Activated gamma-delta T cell (primary cell): ENCODE data around the gene NSF.
"Not testable (repeated sequence)": the region's sequence is repeated elsewhere in the genome, so short reads cannot be mapped to it uniquely, and the experiment has no call there.

Experiments
- DNase-seq: peaks from one replicate; lab custom pipeline; 2025; lab: John Stamatoyannopoulos, UW

The NSF gene

DNA sequence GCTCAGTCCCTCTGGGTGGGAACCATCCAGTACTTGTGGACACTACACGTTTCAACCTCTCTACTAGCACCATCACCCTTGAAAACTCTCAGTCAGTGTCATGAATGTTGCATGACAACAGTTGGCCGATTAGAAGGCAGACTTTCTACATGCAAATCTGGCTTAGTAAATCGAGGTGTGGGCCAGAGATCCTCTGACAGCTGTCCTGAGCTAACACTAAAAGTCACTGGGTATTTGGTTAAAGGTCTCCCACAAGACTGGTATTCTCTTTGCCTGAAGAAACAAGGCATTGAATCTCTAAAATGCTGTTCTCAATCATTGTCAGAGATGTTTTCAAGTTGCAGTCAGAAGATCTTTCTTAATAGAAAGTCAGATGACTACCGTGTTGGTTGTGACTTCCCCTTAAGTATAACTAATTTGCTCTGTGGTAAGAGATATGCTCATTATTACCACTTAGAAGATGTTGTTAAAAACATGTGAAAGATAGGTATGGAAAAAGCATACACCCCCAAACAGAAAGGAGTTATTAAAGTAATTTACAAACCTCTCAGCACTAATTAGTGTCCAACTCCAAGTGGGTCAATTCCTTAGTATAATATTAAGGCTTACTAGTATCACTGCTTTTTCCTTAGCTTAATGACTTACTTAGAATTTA lies 165.7 kb downstream of the NSF start:
- no peak for DNase-seq

GRCh38 chr17:46756861-46757260 lies 166.4 kb downstream of the NSF start:
- DNase-seq, result no peak

DNA sequence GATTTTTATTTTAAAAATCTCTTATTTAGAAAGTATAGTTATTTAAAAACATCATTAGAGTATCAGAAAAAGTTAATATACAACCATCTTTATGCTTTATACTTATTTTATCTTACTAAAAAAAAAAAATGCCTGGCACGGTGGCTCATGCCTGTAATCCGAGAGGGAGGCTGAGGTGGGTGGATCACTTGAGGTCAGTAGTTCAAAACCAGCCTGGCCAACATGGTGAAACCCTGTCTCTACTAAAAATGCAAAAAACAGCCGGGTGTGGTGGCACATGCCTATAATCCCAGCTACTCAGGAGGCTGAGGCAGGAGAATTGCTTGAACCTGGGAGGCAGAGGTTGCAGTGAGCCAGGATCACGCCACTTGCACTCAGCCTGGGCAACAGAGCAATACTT lies 167.1 kb downstream of the NSF start:
- not testable (repeated sequence) for DNase-seq

DNA sequence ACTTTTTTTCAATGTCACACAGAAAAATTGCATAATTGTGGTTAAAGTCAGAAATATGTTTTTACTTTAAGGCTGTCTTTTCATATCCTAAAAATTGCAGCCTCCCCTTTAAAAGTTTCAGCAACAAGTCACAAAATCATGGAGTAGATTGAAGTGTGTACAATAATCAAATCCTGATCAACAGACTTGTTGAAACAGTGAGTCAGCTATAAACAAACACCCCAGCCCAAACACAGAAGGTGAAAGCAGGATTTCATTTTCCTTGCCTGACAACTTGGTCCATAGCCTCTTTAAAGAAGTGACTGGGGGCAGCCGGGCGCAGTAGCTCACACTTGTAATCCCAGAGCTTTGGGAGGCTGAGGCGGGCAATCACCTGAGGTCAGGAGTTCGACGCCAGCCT lies 168.1 kb downstream of the NSF start:
- DNase-seq, result no peak

- DNase-seq, result no peak
These were observed 168.7 kb downstream of the NSF start for GRCh38 chr17:46759141-46759540.

- DNase-seq, result no peak
These were observed 172.9 kb downstream of the NSF start for GRCh38 chr17:46763416-46763815.

DNA sequence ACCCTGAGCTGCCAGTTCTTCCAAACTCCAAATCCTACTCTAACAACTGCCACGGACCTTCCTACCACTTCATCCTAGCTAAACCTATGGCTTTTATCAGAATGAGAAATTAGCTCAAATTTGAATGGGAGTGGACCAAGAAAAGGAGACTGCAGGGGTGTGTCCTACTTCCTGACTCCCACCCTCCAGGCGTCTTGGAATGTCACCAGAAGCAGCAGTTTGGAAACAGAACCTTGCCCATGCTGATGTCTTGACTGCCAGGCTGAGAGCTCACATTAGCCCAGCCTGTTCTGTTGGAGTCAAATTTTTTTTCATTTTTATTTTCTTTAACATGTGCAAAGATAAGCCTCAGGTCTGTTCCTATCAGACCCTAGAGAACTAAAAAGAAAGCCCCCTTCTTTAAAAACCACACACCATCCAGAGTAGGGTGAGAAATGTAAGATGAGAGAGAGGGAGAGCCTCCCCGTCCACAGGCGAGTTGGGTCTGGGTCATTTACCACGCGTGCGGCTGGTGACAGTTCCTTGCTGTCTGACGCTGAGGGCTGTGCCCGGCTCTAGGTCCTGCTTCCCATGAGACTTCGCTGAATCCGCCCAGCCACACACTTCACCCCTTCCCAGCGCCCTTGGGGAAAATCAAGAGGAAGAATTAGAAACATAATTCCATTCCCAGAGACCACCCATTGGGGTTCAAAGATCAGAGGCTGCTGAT lies 173.7 kb downstream of the NSF start:
- no peak for DNase-seq

DNA sequence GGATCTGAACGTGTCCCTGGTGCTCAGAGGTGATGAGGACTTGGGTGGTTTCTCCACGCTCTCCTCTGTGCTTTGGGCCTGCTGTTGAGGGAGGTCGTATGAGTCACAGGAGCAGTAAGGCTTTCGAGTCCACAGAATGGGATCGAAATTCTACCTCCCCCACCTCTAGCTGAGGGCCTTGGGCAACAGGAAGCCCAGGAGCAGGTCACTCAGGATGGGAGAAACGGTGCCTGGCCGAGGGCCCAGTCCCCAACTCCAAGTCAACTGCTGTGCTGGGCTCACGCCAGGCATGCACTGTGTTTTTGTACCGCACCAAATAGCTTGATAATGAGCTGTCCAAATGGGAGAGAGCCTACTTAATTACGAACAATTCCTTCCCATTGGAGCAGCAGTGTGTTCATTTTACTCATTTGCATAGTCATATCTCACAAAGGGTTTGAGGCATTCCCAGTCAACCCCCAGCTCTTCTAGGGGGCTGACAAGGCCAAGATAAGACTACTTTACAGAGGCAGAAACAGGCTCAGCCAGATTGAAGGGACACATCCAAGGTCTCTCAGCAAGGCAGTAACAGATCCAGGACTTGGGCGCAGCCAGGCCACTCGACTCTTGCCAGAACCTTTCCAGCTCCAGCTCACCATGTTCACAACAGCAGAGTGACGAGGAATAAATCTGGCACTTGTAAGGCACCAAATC lies 174.4 kb downstream of the NSF start:
- no peak for DNase-seq

- DNase-seq, result no peak
These were observed 175.0 kb downstream of the NSF start for GRCh38 chr17:46765453-46765852.

- no peak for DNase-seq
These were observed 176.3 kb downstream of the NSF start for GRCh38 chr17:46766493-46767491.

DNA sequence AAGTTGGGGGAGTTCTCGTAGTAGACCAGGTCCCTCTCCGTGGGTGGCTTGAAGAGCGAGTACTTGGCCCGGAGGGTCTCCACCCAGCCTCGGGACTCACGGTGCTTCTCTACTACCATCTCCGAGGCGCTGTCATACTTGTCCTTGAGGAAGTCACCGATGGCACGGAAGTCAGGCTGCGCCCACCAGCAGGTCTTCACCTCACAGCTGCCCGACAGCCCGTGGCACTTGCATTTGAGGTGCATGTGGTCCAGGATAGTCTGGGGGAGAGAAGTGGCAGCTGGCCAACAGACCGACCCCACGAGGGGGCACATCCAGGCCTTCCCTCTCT lies 178.0 kb downstream of the NSF start:
- DNase-seq, result no peak

GRCh38 chr17:46768896-46769295 lies 178.4 kb downstream of the NSF start:
- DNase-seq, result not testable (repeated sequence)

DNA sequence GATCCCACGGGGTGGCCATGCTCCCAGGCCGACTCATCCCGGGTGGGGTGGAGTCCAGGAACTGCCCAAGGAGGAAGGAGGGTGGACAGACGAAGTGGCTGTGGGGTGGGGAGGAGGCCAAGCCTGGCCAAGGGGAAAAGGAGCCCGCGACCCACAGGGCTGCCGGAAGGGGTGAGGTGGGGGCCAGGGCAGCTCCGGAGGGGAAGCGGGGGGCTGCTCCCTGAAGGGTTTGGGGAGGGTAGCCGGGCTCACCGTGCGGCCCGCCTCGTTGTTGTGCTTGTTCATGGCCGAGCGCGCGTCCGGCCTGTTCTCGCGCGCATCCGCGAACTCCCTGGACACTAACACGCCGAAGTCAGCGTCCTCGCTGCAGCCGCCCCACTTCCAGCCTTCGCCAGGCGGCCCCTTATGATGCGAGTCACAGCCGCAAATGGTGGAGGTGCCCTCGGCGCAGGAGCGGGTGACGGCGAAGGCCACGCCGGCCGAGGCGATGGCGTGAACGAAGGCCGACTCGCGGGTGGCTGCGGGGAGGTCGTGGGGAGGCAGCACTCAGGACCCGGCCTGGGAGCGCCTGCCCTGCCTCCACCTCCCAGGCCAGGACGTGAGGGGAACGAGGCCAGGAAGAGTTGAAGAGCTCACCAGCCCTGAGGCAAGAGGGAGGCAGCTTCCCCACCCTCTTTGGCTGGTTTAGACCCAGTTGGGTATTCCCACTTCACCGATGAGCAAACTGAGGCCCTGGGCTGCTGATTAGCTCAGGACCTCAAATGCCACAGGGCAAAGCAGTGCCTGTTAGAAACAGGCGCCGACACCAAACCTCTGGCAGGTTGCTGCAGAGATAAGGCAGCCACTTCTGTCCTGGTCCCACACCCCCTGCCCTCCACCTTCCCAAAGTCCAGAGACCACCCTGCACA lies 179.3 kb downstream of the NSF start:
- no peak for DNase-seq

GRCh38 chr17:46770439-46770817 lies 180.0 kb downstream of the NSF start:
- DNase-seq, result no peak

DNA sequence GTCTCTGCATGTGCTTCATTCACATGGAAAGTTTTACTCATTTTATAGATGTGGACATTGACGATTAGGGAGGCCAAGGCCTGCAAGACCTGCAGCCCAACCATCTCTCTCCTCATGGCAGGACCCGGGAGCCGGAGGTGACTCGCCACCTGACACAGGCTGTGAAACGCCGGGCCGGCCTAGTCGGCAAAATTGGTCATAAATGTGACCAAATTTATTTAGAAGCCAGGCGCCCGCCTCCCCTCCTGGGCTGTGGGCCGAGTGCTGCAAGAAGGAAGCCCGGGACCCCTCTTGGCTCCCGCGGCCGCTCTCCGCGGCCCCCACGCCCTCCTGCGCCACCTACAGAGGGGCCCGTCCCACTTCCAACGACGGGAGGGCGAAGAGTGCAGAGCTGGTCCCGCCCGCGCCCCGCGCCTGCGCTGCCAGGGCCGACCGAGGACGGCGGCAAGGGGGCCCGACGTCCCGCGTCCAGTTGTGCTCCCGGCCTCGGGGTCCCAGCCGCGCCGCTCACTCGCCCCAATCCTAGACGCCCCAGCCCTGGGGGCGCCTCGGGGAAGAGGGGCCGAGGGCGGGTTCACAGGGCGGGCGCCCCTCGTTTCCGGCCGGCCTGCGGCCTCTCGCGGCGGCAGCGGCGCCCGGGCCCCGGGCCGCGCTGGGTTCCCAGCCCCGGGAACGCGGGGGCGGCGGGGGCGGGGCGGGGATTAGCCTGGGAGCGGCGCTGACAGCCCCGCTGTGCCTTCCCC lies 180.5 kb downstream of the NSF start:
- no peak for DNase-seq

DNA sequence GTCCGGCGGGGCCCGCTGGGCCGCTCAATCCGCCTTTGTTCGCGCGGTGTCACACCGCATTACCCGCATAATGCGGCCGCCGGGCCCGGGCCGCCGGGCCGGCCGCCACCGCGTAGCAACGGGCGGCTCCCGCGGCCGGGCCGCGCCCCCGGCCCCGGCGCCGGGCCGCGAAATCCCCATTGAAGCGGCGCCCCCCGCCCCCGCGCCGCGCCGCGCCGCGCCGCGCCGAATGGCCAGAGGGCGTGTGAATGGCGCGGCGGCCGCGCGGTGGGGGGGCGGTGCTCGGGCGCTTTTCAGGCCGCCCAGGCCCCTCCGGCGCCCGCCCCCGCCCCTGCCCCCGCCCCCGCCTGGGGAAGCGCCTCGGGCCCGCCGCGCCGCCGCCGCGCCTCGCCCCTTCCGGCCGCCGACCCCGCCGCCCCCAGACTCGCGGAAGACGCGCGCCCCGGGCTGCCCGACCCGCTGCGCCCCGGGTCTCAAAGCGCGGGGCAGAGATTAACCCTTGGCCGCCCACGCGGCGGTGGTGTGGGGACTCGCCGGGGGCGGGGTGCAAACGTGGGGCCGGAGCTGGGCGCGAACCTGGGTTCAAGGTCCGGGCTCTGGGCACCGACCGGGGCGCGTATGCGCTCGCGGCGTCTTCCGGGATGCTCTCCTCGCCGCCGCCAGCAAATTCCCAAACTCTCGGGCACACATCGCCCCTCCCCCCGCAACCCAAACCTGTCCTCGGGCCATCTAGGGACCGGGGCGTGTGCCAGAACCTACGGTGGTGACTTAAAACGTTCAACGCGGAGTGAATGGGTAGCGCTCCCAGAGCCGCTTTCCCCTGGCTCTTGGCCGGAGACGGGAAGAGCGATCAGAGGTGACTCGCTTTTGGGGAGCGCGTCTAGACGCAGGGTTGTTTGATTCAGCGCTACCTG lies 181.3 kb downstream of the NSF start:
- DNase-seq, result no peak

- DNase-seq, result no peak
These were observed 182.2 kb downstream of the NSF start for GRCh38 chr17:46772475-46773220.

GRCh38 chr17:46773221-46773605 lies 182.7 kb downstream of the NSF start:
- no peak for DNase-seq

DNA sequence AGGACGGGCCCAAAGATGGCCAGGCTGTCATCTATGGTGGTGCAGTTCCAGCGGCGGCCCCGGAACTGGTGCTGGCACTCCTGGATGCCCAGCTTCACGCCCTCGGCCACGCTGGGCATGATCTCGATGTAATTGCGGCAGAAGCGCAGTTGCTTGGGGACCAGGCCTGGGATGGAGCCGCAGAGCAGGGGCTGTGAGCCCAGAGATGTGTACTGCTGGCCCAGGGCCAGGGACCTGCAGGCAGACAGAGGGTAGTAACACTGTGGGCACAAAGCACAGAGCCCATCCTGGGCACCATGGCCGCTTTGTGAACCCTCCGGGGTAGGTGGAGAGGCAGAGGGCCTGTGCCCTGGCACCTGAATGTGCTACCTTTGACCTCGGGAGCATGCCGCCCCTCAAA lies 183.2 kb downstream of the NSF start:
- DNase-seq, result no peak
